IMR-90 (cell line): ENCODE data around the gene TENT4B.

Experiments
- BHLHE40 ChIP-seq: fragments of 150-350 bp; IDR thresholded peaks from 2 replicates; pipeline ENCODE4 v1.6.1; 2016; ENCODE audit warnings: mild to moderate bottlenecking, low read depth, low read length
- CEBPB ChIP-seq: IDR thresholded peaks from 2 replicates; pipeline ENCODE4 v1.6.1; 2012; ENCODE audit warnings: low read depth, low read length, improper control_type of control experiment
- NFE2L2 ChIP-seq: fragments of 150-350 bp; IDR thresholded peaks from 2 replicates; pipeline ENCODE4 v1.6.1; 2016; ENCODE audit warnings: low read depth, mild to moderate bottlenecking, low read length
- POLR2A ChIP-seq: IDR thresholded peaks from 2 replicates; pipeline ENCODE4 v1.6.1; 2012; ENCODE audit warnings: mild to moderate bottlenecking, low read depth, low read length
- RAD21 ChIP-seq: IDR thresholded peaks from 2 replicates; pipeline ENCODE4 v1.6.1; 2012; ENCODE audit warnings: low read length, improper control_type of control experiment
- RCOR1 ChIP-seq: IDR thresholded peaks from 2 replicates; pipeline ENCODE4 v1.6.1; 2012; ENCODE audit warnings: mild to moderate bottlenecking, low read length, improper control_type of control experiment; ENCODE audit not compliant: insufficient replicate concordance
- TF ChIP-seq, protein P1 (sequence below): conservative IDR thresholded peaks from 2 replicates; pipeline ENCODE4 v1.5.1; 2012; ENCODE audit warnings: mild to moderate bottlenecking, low read depth, low read length, improper control_type of control experiment

DNA sequence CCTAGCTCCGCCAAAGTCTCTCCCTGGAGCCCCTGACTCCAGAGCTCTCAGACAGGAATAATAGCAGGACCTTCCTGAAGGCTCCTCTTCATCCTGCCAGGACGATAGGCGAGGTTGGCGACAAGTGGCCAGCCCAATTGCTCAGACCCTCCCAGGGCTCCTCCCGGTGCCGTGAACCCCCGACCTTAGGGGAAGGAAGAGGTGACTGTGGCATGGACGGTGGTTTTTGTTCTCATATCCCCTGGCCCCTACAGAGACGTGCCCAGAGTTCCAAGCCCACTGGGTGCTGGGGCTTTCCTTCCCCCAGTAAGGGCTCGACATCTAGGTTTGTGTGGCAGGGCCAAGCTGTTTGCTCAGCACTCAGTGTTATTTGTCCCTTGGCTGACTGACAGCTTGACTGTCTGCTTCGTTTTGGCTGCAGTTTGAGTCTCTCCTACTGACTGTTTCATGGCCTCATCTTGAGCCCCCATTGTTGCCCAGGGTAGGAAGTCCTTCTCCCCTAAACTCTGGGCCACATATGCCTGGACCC, 108.7 kb downstream of the TENT4B start:
- TF ChIP-seq, protein P1, sequence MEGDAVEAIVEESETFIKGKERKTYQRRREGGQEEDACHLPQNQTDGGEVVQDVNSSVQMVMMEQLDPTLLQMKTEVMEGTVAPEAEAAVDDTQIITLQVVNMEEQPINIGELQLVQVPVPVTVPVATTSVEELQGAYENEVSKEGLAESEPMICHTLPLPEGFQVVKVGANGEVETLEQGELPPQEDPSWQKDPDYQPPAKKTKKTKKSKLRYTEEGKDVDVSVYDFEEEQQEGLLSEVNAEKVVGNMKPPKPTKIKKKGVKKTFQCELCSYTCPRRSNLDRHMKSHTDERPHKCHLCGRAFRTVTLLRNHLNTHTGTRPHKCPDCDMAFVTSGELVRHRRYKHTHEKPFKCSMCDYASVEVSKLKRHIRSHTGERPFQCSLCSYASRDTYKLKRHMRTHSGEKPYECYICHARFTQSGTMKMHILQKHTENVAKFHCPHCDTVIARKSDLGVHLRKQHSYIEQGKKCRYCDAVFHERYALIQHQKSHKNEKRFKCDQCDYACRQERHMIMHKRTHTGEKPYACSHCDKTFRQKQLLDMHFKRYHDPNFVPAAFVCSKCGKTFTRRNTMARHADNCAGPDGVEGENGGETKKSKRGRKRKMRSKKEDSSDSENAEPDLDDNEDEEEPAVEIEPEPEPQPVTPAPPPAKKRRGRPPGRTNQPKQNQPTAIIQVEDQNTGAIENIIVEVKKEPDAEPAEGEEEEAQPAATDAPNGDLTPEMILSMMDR = no peak
- TF ChIP-seq CEBPB = no peak
- TF ChIP-seq POLR2A = no peak
- no peak for TF ChIP-seq BHLHE40
- TF ChIP-seq RCOR1 = no peak
- no peak for TF ChIP-seq RAD21
- TF ChIP-seq NFE2L2 = no peak
